ENCODE results near the gene RAD51B.
A peak's percentile ranks its signal among the peaks of the same experiment; 100 is the strongest.
"Not testable (repeated sequence)": the region's sequence is repeated elsewhere in the genome, so short reads cannot be mapped to it uniquely, and the experiment has no call there.

RAD51B gene

DNA sequence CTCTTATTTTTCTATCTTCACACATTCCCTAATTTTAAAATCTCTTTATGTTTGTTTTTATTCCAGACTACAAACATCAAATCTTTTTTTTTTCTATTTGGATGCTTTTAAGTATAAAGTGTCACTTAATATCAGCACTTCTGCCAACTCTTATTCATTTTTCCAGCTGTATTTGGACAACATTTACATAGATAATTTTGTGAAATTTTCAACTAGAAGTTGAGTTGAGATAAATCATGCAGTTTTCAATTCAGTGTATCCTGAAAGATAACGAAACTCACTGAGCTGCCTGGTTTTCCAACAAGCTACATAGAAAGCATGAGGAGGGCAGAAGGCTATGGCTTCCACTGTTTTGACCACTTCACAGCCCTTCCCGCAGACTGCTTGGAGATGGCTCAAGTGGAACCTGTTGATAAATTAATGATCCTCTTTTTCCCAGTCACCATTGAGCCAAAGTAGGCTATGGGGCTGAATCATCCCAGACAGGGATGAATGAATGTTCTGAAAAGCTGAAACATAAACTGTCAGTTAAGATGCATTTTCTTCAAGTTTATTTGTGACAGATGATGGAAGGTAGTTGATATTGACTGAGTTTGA lies 213.9 kb downstream of the RAD51B start:
- DNase-seq, result no peak

DNA sequence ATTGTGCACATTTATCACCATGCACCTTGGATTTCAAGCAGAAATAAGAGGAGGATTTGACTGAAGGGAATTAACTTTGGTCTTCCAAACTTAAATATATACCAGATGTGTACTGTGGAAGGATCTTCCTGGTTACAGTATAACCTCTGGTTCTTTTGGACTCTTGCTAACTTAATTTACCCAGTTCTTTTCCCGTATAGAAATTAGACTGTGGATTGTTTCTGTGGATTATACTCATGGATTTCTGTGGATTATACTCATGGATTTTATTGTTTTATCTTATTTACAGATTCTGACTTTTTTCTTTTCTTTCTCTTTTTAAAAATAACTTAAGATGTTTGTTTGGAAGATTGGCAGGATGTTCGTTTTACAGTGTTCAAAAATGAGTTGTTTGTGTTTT lies 215.3 kb downstream of the RAD51B start:
- no peak for DNase-seq

DNA sequence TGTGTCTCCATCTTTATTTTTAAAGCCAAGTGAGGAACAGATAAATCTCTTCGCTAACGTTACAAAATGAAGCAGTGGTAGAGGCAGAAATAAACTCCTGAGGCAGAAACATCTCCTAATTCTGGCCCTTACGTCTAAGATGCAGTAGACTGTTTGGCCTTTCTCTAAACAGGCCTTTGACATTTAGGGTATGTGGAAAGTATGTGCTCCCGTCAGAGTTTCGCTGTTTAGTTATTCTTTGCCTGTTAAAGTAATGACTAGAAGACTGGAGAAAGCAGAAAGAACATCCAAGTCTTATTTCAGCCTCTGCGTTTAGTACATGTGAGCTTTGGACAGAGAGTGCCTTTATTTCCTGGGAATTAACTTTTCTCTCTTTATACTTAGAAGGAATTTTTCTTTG lies 216.6 kb downstream of the RAD51B start:
- DNase-seq, result no peak

DNA sequence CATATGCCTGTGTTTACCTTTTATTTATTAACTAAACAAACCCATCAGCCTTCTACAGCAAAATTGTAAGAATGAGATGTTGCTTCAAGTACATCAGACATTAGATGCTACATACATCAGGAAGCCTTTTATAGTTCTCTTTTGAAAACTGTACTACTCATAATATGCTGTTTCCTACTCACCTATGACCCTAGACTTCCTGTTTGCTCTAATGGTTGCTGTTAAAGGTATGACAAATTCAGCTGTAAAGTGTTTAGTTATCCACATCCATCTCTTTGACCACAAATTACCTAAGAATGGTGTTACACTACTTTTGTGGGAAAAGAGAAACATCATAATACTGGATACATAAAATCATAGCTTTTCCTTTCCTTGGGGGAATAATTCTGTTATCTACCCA lies 220.0 kb downstream of the RAD51B start:
- DNase-seq, result no peak

DNA sequence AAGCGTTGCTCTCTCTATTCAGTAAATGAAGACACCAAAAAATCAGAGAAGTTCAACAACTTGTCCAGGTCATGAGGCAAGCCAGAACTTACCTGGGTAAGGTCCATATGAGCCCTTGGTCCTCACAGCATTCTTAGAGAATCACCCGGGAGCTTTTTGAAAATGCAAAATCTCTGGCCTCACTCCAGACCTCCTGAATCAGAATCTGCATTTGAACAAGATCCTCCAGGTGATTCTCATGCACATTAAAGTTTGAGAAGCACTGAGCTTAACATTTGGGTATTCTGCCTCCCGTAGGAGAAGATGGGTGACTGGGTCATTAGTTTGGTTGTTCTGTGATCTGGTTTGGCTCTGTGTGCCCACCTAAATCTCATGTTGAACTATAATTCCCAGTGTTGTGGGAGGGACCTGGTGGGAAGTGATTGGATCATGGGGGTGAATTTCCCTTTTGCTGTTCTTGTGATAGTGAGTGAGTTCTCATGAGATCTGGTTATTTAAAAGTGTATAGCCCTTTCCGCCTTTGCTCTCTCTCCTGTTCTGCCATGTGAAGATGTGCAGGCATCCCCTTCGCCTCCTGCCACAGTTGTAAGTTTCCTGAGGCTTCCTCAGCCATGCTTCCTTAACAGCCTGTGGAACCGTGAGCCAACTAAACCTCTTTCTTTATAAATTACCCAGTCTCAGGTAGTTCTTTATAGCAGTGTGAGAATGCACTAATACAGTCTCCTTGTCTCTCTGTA lies 221.2 kb downstream of the RAD51B start:
- DNase-seq, result no peak

DNA sequence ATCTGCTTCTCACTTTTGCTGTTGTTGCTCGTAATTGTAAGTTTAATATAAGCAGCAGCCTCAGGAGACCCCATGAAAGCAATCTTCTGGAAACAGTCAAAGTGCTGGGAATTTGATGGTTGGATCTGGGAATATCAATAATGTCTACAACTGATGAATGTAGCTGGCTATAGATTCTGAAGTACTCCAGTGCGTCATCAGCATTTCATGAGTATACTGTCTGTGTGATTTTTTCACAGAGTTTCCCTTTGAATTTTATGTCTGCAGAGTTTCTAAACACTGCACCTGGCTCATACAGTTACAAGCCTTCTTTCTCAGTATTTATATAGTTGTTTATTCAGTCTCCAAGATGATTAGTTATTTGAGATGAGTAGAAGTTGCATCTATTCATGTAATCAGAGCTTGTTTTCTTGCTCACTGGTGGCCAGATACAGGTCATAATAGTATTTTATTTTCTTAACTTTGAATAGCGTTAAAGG lies 222.3 kb downstream of the RAD51B start:
- no peak for DNase-seq

DNA sequence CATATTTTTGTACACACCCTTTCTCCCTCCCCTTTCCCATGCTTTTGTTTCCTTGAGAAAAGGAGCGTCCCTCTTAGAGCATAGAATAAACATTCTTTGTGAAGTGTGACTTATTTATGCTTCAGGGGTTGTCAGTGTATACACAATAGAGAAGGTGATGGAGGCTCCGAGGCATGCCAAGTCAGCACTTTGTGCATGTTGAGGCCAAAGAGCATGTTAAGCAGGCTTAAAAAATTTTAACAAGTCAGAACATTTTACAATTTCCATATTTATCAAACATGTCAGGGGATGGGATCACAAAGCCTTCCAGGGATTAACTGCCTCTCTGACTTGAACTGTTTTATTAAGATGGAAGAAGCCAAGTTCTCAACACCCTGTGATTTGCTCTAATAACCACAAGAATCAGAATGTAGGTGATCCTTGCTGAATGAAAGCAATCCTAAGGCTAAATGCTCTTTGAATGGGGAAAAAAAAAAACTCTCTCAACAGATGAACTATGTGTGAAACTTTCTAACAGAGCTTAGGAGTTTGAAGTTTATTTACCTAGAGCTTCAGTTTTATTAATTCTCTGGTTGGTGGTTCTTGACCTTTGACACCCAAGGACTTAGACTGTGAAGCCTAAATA lies 223.1 kb downstream of the RAD51B start:
- DNase-seq, result no peak

DNA sequence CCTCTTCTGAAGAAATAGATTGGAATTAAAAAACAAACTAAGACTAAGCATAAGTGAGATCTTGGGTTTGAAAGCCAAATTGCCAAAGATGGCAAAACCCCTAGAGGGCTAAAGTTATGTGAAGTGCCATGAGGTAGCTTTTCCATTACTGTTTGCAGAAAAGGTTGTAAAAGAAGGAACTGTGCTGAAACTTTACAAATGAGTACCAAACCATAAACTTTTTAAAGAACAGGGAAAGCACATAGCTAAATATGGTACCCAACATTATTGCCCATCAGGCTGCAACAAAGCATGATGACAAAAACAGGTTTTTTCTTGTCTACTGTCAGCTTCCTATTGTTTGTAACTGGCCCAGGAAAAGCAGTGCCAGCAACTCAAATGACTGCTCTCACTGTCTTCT lies 224.2 kb downstream of the RAD51B start:
- no peak for DNase-seq

DNA sequence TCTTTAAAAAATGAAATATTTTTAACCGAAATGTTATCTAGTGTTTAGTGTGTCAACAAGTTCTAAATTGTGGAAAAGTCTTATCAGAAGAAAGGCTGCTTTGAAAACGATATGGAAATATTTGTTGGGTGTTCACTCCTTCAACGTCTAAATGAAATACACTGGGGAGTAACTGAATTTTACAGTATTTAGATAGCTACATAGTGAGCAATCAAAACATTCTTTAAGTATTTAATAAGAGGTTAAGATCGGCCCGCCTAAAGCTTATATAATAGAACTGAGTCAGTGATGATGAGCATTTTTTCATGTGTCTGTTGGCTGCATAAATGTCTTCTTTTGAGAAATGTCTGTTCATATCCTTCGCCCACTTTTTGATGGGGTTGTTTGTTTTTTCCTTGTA lies 228.3 kb downstream of the RAD51B start:
- DNase-seq, result no peak

DNA sequence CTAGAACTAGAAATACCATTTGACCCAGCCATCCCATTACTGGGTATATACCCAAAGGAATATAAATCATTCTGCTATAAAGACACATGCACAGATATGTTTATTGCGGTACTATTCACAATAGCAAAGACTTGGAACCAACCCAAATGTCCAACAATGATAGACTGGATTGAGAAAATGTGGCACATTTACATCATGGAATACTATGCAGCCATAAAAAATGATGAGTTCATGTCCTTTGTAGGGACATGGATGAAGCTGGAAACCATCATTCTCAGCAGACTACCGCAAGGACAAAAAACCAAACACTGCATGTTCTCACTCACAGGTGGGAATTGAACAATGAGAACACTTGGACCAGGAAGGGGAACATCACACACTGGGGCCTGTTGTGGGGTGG lies 229.2 kb downstream of the RAD51B start:
- DNase-seq, result not testable (repeated sequence)

DNA sequence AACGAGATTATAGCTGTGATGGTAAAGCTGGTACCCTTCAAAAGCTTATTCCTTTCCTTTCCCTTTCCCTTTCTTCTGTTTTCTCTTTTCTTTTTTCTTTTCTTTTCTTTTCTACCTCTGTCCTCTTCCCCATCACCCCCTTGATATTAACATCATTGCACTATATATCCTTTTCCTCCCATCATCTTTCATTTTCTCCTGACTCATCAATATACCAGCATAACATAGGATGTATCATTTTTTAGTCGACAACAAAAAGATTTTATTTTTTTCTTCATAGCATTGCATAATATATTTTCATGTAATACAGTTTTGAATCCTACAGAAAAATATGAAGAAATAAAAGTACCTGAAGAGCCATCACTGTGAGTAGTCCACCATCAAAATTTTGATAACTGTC lies 230.6 kb downstream of the RAD51B start:
- no peak for DNase-seq

DNA sequence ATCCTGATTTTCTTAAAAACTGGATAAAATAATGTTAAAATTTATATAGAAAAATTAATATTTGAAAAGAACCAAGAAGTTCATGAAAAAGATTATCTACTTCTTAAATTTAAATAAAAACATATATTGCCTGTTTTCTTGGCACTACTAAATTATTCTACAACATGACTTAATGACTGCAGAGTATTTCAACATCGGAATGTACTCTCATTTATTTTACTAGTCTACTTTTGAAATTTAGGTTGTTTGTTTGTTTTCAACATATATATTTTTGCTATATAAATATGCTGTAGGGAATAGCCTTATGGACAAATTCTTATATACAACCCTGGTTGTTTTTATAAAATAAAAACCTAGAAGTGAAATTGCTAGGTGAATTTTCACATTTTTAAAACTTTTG lies 231.6 kb downstream of the RAD51B start:
- no peak for DNase-seq

DNA sequence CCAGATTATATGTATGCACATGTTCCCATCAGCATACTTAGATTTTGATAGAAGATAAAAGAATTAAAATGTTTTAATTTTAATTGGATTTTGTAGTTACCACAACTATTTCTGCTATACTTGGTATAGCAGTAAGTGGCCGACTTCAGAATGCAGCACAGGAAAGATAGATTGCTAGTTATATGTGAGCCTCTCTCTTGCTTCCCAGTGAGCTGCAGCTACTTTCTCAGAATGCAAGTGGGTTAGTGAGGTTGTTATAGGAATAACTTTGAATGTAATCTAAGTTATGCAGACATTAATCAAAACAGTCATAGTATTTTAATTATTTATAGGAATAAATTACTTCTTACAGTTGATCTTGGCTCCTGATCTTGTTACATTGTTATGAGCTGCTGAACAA lies 240.6 kb downstream of the RAD51B start:
- no peak for DNase-seq

DNA sequence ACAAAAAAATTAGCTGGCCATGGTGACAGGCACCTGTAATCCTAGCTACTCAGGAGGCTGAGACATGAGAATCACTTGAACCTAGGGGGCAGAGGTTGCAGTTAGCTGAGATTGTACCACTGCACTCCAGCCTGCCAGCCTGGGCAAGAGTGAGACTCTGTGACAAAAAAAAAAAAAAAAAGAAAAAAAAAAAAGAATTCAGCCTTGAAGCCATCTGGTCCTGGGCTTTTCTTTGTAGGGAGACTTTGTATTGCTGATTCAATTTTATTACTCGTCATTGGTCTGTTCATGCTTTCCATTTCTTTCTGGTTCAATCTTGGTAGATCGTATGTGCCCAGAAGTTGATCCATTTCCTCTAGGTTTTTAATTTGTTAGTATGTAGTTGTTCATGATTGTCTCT lies 243.1 kb downstream of the RAD51B start:
- DNase-seq, result no peak

DNA sequence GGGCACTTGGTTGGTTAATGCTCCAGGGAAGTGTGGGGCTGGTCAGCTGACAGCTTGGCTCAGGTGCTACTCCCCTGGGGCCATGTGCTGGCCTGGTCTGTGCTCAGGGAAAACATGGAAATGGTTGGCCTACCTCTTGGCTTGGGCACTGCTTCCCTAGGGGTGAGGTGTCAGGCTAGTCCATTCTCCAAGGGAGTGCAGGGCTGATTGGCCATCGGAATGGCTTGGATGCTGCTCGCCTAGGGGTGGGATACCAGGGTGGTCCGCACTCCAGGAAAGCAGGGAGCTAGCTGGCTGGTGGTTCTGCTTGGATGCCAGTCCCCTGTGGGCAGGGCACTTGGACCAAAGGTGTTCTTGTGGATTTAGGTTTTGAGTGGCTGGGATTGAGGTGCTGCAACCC lies 245.7 kb downstream of the RAD51B start:
- no peak for DNase-seq

DNA sequence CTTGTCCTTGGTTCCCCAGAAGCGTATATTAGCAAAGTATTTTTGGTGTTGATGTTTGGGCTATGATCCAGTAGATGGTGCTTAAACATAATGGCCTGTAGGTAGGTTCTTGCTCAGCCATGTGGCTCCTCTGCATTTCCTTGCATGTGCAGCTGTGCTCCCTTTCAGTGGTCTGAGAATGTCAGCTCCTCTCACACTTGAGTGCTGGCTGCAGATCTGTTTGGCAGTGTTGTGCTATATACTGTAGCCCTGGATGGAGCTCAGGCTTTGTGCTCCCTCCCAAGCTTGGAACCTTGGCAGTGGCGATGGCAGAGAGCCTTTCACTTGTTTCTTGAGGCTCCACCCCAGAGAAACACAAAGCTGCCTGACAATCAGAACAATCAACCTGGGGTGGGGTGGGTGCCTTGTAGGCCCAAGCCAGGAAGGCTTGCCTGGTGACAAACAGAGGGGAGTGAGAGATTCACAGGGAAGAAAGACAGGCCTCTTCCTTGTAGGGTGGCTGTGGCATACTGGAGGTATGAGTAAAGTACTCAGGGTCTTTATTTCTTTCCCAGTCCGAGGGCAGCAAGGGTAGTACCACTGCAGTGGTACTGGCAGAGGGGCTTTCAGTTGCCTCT lies 255.3 kb downstream of the RAD51B start:
- DNase-seq, result no peak

DNA sequence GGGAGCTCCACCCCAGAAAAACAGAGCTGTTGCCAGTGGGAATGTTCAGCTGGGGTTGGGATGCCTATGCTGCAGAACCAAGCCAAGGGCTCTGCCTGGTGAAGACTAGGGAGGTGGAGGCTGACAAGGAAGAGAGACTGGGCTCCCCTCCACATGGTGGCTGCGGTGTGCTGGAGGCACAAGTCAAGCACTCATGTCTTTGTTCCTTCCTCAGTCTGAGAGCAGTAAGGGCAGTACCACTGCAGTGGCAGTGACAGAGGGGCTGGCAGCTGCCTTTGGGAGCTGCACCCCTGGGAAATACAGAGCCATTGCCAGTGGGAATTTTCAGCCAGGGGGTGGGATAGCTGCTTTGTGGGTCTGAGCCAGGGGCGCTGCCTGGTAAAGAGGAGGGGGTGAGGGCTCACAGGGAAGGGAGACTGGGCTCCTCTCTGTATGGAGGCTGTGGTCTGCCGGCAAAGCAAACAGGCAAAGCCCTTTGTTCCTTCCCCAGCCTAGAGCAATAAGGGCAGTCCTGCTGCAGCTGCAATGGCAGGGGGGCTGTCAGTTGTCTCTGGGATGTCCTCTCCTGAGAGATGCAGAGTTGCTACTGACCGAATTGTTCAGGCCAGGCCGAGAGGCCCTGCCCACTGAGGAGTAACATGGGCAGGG lies 255.9 kb downstream of the RAD51B start:
- no peak for DNase-seq

DNA sequence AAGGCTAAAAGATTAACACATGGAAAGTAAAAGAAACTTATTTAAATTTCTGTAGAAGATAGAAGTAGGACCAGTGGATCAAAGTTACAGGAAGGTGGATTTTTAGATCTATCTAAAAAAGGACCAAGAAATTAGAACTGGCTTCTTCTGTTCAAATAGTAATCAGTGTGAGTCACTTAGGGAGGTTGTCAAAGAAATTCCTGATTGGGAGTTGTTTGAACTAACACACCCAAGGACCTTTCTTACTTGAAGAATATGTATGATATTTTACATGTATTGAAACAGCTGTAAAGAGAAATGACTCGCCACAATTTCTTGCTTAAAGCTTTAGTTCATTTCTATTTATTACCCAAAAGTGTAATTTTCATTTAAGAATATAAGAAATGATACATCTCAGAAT lies 256.9 kb downstream of the RAD51B start:
- no peak for DNase-seq

DNA sequence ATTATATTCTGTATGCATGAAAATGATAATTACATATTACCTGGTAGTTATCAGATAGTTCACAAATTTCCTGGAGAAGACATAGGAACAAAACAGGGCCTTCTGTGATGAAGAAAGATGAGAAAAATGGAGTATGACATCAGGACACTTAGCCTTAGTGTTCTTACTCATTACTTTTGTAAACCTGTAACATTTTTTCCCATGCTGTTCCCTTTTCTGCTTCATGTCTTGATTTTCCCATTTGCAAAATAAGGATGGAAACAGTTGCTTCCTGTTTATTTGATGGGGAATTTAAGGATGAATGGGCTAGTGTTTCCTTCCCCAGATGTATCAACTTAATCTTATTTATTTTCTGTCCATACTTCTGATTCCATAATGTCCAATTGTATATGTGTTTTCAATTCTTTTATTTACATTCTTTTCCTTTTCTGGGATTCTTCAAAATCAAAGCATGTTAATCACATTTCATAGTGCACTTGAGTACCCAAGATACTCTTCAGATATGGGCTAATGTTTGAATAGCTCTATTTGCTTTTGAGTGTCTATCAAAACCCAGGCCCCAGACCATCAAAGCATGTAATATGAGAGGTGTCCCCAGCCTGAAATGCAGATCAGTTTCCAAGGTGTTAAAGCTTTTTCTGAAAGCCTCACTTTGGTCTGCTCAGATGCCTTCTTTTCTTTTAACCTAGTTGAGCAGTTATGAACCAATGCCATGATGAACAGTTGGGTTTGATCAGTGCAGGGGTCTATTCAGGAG lies 260.5 kb downstream of the RAD51B start:
- DNase-seq, result no peak

DNA sequence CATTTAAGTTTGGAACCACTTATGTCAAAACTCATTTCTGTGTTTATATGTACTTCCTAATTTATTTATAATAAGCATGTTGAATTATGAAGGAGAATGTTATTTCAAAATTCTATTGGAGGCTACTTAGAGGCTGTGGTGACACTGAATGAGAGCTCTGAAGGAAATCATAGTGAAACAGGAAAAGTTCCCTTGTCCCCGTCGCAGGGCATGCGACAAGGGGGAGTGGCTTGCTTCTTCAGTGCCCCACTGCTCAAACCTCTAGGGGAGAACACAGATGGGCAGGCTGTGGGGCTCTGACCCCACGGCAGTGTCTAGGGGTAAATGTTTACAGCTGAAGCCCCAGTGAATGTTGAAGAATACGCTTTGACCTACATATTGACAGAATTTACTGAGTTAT lies 261.9 kb downstream of the RAD51B start:
- no peak for DNase-seq

DNA sequence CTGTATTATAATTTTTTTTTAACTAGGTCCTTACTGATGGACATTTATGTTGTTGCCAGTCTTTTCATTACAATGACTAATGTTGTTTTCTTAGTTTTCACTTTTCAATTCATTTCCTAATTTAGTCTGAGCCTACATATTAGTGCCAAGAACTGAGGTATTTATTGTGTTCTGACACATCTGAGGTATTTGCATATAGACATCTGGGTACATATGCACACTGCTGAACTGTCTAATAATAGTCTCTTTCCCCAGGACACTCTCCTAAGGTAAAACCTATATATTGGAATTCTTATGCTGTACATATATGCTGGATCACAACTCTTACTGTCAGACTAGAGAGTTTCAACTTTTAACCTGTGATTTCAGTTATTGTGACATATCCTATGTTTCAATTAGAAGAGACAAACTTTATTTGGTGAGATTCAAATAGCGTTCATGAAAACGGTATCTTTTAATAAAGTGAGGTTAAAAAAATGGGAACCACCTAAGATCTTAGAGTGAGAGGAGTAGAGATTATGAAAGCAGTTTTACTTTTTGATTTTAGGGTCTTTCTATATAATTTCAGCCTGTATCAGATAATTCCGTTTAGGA lies 263.2 kb downstream of the RAD51B start:
- no peak for DNase-seq

DNA sequence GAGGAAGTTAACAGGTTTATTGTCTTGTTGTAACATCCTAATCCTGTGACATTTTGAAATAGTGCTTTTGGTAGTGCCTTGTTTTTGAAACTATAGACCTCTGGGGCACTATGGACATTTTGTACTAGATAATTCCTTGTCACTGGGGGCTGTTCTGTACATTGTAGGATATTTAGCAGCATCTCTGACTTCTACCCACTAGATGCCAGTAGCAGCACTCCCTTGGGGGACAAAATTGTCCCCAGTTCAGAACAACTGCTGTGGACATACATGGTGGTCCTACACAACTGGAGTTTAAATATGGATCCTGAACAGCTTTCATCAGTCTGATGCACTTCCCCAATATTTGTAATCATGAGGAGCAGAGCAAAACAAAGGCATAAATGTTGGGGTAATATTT lies 264.7 kb downstream of the RAD51B start:
- DNase-seq, result peak in 1 of 2 experiments; percentile 4
